Occipital lobe (tissue), 2 donors: ENCODE results near the gene COL11A1. TPM values are rescaled to one million over a fixed set of nuclear protein-coding genes. Genes with fewer than 3 reads are reported as not detected.
"Not testable (repeated sequence)": the region's sequence is repeated elsewhere in the genome, so short reads cannot be mapped to it uniquely, and the experiment has no call there.

Experiments used
- DNase-seq: peaks from one replicate; lab custom pipeline; 2025; lab: John Stamatoyannopoulos, UW
- total RNA-seq: library from RNA; depleted of rRNA; stranded (reverse); fragments of >200 nt; gene quantifications from one replicate; pipeline ENCODE4 v1.2.3, GENCODE V29; 2014

The COL11A1 gene
- total RNA-seq, 1 donor from 2014 or later = 45.9 TPM

DNA sequence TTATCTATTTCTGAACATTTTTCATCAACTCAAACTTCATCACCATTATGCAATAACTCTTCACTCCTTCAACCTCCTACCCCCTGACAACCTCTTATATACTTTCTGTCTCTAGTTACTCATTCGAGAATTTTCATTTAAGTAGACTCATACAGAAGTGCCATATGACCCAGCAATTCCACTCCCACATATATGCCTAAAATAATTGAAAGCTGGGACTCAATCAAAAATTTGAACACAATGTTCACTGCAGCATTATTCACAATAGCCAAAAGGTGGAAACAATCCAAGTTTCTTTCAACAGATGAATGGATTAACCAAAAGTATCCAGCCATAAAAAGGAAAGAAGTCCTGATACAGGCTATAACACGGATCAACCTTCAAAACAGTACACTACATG, 24.1 kb downstream of the COL11A1 start:
- no peak for DNase-seq

DNA sequence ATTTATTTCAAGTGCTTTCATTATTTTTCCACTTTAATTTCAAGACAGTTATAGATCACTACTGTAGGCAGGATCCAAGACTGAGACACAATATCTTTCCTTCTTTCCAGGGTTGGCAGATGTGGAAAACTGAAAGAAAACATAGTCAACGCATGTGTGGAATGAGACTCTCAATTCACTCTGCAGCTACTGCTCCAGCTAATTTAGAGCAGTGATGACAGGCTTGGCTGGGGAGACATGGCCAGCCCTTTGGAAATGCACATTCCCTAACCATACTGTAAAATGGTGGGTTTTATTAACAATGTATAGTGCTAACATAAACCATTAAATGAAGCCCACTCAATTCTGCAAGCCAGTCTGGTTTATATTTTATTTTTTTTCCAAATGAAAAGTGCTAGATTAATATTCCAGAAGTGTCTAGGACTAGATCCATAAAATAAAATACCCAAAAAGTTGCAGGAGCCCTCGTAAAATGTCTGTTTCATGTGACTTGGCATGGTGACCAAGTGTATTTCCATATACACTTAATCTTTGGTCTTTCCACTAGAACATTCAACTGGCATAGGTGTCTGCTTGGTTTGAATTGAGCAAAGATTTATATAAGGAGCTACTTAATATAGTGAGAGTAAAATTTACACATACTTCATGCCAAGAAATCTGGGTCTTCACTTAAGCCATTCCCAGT, 32.9 kb downstream of the COL11A1 start:
- DNase-seq = no peak

DNA sequence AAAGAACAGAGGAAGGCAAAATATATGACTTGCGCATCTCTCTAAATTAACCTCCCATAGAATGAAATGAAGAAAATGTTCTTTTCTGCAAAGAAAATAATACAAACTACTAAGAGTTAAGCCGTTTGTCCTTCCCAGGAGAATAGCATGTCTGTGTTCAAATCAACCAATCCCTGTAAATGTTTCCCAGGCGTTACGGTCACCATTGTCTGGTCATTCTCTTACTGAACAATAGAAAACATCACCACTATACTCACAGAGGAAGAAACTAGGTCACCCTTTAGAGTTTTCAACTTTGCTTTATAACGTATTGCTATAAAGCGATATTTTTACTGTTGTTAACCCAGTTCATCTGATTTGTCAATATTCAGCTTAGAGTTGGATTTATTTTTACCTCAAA, 34.1 kb downstream of the COL11A1 start:
- no peak for DNase-seq

DNA sequence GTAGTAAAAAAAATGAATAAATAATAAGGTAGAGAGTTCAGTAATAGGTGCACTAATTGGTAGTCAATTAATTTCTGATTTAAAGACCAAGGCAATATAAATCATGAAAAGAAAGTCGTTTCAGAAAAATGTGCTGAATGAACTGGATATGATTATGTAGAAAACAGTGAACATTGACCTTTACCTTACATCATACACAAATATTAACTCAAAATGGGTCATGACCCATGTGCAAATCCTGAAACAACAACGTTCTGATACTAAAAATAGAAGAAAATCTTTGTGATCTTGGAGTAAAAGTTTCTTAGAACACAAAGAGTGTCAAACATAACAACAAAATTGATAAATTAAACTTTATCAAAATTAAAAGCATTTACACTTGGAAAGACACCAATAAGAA, 39.1 kb downstream of the COL11A1 start:
- DNase-seq = no peak

DNA sequence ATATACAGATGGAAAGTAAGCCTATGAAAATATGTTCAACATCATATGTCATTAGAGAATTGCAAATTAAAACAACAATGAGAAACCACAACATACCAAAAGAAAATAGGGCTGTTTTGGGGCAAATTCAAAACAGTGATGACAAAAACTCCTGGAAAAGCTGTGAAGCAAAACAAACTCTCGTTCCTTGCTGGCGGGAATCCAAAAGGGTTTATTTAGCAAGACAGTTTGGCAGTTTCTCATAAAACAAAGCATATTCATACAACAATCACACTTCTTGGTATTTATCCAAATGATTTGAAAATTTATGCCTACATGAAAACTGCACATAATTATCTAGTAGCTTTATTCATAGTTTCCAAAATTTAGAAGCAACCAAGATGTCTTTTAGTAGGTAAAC, 44.4 kb downstream of the COL11A1 start:
- DNase-seq = no peak

DNA sequence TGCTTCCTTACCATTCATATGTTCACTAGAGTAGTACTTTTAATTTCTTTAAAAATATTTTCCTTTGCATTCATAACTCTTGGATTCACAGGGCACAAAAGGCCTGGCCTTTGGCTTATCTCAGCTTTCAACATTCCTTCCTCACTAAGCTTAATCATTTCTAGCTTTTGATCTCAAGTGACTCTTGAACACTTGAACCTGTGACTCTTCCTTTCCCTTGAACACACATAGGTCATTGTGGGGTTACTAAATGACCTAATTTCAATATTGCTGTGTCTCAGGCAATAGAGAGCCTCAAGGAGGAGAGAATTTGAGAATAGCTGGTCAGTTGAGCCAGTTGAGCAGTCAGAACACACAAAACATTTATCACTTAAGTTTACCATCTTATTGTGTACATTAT, 49.9 kb downstream of the COL11A1 start:
- DNase-seq = no peak

DNA sequence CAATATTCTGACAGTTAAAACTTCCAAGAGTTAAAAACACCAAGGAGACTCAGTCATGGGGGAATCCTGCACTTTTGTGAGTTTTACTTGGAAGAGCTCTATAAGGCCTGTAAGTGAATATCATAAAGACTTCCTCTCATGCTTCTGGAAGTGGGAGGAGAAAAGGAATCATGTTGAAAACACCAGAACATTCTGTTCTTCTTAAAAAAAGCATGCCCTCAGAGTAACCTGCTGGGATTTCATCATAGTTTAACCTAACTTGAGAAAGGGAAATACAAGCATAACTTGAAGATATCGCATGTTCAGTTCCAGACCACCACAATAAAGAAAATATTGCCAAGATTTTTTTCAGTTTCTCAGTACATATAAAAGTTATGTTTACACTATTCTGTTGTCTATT, 51.9 kb downstream of the COL11A1 start:
- DNase-seq = no peak

DNA sequence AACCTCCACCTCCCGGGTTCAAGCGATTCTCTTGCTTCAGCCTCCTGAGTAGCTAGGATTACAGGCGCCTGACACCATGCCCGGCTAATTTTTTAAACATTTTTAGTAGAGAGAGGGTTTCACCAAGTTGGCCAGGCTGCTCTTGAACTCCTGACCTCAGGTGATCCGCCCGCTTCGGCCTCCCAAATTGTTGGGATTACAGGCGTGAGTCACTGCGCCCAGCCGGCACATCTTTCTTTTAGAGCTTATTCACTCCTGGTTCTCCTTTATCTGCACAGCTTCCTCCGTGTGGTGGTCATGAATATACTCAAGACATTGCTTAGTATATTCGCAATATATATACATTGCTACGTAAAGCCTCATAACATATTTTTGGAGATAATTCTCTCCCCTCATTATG, 80.2 kb downstream of the COL11A1 start:
- not testable (repeated sequence) for DNase-seq

DNA sequence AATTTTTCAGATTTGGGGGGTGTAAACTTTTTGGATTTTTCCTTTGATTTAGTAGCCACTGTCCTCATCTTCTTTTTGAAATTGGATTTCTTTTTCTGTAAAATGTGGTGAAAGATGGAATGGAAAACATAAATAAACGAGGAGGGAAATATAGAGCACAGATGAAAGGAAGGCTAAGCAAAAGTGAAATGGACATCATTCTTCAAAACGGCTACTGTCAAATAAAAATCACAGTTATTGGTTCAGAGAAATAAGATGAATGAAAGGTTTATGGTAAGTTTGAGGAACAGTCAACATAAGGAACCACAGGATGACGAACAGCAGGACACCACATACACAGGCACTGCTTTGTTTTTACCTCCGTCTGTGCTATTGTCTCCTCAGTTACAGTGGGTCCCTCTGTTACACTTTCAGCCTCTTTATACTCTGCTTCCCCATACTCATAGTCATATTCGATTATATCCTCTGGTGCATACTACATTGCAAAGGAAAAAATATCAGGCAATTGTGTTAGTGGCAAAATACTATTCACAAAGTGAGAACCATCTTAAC, 82.4 kb downstream of the COL11A1 start:
- no peak for DNase-seq

DNA sequence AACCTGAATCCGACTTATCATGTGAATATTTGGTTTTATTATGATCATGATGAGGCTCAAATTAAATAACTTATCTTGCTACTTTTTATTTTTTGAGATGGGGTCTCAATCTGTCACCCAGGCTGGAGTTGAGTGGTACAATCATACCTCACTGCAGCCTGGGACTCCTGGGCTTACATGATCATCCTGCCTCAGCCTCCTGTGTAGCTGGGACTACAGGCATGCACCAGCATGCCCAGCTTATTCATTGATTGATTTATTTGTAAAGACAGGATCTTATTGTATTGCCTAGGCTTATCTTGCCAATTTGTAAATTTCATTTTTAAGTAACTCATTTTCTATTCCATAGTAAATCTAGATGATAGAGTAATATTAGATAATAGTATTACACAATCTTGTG, 84.3 kb downstream of the COL11A1 start:
- DNase-seq = no peak

DNA sequence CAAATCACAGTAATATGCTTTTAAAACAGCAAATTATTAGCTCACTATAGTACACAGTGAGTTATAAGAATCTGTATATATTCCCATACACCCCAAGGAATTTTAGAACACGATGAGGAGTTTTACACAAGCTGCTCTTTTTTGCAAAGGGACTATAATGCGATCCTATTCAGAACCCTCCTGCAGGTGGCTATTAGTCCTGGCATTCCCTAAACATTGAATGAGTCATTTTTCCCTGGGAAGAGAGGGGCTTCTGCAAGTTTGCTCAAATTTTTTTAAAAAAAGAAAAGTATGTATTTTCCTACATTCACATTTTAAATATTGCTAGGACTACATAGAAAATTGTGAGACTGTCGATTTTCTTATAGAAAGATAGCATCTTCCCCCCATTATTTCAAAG, 106.3 kb downstream of the COL11A1 start:
- DNase-seq = no peak

DNA sequence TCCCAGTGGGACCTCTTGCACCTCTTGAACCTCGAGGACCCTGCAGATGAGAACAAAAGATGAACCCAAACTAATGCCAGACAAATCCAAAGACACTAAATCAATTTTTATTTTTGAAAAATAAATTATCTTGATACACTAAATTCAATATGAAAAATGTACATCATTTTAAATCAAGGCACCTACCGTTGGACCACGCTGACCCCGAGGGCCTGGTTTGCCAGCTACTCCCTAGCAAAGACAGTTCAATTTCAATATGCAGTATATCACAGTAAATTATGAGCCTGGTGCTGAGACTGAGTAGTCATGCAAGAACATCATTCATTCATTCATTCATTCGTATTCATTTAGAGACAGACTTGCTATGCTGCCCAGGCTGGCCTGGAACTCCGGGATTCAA, 129.4 kb downstream of the COL11A1 start:
- DNase-seq = no peak

DNA sequence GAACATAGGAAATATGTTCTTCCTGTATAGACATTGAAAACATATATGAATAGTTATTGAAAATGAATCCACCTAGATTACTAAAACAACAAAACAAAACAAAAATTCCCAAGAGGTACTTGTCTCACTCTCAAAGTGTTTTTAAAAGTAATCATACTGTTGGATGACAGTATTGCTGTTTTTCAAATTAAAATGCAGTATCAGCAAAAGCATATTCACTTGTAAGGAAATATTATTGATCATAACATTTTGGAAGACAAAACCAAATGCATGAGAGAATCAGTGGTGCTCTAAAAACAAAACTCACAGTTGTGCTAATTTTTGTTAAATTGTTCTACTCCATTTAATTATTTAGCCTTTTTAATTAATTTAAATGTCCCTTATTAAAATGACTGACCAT, 131.0 kb downstream of the COL11A1 start:
- DNase-seq = no peak

DNA sequence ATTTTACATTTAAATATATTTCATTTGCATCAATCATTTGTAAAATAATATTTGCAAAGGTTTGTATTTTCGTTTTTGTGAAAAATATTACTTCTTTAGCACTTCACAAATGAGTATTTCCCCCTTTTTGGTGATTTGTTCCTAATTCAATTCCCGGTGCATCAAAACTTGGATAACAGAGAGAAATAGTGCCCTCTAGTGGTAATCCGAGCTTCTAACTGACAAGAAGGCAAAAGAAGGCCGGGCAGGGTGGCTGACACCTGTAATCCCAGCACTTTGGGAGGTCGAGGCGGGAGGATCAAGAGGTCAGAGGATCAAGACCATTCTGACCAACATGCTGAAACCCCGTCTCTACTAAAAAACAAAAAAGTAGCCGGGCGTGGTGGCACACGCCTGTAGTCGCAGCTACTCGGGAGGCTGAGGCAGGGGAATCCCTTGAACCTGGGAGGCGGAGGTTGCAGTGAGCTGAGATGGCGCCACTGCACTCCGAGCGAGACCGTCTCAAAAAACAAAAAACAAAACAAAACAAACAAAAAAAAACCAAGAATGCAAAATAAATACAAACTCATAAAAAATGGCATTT, 137.7 kb downstream of the COL11A1 start:
- no peak for DNase-seq

DNA sequence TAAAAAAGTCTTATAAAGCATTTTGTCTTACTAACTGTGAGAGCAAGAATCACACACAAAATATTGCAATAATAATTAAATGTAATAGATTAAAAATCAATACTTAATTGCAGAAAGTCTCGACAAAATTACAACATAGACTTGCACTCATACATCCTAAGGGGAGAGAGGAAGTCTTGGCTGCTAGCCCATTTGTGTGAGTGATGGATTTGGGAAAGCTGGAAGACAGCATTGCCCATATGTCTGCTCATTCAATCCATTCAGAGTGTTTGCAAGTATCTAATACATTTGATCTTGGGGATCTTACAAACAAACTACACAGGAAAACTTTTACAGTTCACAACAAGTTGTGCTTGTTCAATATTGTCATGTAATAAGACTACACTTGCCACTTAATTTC, 140.5 kb downstream of the COL11A1 start:
- DNase-seq = no peak

DNA sequence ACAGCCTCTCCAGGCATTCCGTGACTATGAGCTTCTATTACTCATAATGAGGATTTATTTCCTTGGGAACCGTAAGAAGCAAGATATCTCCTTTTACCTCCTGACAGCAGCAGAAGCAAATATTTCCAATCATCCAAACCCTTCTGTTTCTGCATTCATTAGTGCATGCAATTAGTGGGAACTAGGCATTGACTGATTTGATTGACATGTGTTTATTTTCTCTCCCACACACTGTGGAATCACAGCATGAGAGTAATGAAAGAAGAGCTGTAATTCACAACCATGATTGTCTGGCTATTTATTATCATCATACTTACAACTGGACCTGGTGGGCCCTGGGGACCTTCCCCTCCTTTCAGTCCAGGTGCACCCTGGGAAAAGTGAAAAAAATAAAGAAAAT, 146.8 kb downstream of the COL11A1 start:
- no peak for DNase-seq

DNA sequence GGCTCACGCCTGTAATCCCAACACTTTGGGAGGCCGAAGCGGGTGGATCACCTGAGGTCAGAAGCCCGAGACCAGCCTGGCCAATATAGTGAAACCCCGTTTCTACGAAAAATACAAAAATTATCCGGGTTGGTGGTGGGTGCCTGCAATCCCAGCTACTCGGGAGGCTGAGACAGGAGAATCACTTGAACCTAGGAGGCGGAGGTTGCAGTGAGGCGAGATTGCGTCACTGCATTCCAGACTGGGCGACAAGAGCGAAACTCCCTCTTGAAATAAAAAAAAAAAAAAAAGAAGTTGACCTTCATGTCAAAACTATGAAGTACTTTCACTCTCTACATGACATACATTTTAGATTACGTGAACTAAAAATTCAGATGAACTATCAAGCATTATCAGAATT, 153.7 kb downstream of the COL11A1 start:
- DNase-seq = no peak

DNA sequence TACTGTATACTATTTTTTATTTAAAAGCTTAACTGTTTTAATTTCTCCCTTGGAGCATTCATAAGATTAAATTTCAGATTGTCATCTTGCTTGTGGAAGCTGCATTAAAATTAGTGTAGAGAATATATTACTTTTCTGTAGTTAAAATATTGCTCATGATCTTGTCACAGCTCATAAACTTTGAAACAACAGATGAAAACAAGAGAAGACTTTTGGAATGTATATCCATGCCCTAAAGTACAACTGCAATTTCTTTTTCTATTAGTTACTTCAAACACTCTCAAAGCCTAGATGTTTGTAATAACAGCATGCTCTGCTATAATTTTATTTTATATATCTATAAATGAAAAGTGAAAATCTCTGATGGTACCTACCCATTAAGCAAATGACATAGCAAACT, 155.9 kb downstream of the COL11A1 start:
- DNase-seq = no peak

DNA sequence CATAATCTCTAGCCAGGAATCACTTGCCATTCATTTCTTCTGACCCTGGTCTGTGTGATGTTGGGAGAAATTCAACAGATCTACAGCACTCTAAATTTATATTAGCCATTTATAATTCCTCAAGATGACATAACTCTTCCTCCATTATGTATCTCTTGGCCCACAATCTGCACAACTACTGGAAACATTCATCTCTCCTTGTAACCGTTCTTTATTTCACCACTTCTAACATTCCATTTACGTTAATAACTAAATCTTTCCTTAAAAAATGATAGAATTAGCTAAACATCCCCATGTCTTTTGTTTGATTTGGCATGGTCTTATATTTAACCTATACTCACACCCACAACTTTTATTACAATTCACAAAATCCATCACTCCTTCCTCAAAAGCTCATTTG, 166.0 kb downstream of the COL11A1 start:
- no peak for DNase-seq

DNA sequence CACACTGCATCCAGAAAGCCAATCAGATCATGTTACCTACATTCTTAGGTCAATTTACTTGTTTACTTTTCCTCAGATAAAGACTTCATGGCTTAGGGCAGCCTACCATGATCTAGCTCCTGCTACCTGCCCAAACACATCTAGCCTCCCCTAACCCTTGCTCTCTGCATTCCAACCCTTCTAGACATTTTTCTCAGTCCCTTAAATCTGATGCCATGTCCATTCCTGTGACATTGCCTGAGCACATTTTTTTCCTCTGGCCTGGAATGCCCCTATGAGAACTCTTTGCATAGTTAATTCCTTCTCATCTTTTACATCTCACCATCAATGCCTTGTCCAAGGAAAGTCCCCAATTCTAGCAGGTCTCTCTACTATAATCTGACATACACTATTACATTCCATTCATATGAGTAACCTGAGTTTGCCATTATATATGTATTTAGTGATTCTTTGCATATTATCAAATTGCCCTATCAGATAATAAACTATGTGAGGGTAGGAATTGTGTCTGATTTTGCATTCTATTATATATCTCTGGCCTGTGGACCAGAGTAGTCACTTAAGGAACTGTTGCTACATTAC, 166.9 kb downstream of the COL11A1 start:
- no peak for DNase-seq

DNA sequence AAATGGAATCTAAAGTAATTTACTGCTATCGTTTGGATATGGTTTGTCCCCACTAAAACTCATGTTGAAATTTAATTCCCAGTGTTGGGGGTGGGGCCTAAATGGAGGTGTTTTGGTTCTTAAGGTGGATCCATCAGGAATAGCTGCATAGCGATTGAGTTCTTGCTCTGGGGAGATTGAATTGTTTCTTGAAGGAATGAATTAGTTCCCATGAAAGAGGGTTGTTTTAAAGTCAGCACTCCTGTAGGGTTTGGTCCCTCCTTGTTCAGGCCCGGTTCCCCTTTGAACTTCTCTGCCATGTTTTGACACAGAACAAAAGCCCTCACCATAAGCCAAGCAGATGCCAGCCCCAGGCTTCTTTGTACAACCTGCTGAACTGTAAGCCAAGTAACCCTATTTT, 170.9 kb downstream of the COL11A1 start:
- DNase-seq = no peak

DNA sequence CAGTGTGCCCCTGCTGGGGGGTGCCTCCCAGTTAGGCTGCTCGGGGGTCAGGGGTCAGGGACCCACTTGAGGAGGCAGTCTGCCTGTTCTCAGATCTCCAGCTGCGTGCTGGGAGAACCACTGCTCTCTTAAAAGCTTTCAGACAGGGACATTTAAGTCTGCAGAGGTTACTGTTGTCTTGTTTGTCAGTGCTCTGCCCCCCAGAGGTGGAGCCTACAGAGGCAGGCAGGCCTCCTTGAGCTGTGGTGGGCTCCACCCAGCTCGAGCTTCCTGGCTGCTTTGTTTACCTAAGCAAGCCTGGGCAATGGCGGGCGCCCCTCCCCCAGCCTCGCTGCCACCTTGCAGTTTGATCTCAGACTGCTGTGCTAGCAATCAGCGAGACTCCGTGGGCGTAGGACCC, 175.0 kb downstream of the COL11A1 start:
- not testable (repeated sequence) for DNase-seq

DNA sequence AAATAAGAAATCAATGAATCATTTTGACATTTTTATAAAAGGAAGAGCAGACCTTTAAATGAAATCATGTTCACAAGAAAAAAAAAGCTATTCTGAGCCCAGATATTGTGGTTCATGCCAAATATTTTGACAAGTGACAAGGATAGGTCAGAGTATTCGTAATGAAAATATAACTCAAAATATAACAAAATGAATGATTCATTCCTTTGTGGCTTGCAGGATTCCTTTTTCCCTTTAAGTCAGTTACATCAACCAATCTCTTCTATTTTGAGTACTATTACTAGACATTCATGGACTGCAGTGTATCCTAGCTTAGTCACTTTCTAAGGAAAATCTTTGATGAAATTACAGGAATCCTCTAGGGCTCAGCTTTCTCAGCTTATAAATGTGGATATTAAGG, 188.7 kb downstream of the COL11A1 start:
- DNase-seq = no peak
